Astrocyte (in vitro differentiated cells and primary cell): ENCODE measurements around the gene IWS1.

Experiments used
- EZH2 ChIP-seq: IDR thresholded peaks from 2 replicates; pipeline ENCODE4 v1.6.1; 2012; ENCODE audit warnings: mild to moderate bottlenecking, low read length, inconsistent platforms; ENCODE audit not compliant: insufficient read depth
- TF ChIP-seq, protein P1 (sequence below): IDR thresholded peaks from 2 replicates; pipeline ENCODE4 v1.5.1; 2011; ENCODE audit warnings: low read depth, mild to moderate bottlenecking, inconsistent platforms, low read length, moderate library complexity; ENCODE audit not compliant: insufficient read depth

DNA sequence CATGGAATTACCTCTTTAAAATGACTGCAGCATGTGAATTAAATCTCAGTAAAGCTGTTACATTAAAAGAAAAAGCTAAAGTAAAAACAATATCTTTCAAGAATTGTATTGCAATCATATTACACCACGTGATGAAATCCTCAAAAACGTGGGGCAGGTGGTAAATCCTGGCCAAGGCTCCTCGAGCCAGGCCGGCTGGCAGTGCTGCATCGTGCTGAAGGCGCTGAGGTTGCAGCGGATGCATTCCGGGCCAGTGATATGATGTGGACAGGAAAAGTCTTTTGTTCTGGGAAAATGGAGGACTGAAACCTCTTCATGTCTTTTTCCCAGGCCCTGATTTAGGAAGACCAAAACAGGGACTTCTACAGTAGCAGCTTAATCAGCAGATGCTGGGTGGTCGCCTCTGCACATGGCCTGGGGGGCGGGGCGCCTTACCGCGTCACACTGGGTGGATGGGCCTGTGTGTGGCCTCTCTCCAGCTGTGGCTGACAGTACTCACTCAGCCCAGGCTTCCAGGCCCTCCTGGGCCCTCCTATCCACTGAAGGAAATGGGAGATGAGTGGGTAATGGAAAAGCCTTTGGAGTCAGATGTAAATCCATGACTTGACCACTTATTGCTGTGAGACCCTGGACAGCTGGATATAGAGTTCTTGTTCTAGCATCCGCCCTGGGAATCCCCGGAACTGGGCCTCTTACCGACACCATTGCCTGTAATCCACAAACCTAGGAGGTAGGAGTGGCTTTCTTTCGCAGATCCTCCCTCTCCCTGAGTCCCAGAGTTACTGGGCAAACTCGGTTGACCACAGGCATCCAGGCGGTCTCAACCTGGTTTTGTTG, 62.9 kb downstream of the IWS1 start:
- TF ChIP-seq, protein P1, sequence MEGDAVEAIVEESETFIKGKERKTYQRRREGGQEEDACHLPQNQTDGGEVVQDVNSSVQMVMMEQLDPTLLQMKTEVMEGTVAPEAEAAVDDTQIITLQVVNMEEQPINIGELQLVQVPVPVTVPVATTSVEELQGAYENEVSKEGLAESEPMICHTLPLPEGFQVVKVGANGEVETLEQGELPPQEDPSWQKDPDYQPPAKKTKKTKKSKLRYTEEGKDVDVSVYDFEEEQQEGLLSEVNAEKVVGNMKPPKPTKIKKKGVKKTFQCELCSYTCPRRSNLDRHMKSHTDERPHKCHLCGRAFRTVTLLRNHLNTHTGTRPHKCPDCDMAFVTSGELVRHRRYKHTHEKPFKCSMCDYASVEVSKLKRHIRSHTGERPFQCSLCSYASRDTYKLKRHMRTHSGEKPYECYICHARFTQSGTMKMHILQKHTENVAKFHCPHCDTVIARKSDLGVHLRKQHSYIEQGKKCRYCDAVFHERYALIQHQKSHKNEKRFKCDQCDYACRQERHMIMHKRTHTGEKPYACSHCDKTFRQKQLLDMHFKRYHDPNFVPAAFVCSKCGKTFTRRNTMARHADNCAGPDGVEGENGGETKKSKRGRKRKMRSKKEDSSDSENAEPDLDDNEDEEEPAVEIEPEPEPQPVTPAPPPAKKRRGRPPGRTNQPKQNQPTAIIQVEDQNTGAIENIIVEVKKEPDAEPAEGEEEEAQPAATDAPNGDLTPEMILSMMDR: no peak
- no peak for TF ChIP-seq EZH2
